Stimulated activated CD4-positive, alpha-beta T cell treated with anti-CD3 and anti-CD28 coated beads, Interleukin-12 subunit alpha, Interleukin-12 subunit beta, amount 100 ng/mL, for 24 hours (primary cell): ENCODE data around the gene COL5A1.
A peak's percentile ranks its signal among the peaks of the same experiment; 100 is the strongest.

Experiments used
- DNase-seq, 2 experiments: peaks; one replicate each; pipeline ENCODE4 v3.0.0-alpha.2; 2020; ENCODE audit warnings: low read depth in 2 of 2

COL5A1 gene

GRCh38 chr9:134641173-134641989 lies at the start of gene COL5A1:
COL5A1 (plus strand) TSS chr9:134641803; CDS start chr9:134642188, 385 bp downstream.
- peak; percentile 14 to 37 for DNase-seq

- no peak for DNase-seq
These were observed 49.4 kb upstream of the COL5A1 start for GRCh38 chr9:134592018-134592818.

- no peak for DNase-seq
These were observed 48.8 kb upstream of the COL5A1 start for GRCh38 chr9:134592819-134593200.

GRCh38 chr9:134593286-134594077 lies 48.1 kb upstream of the COL5A1 start:
- DNase-seq, result no peak

GRCh38 chr9:134594078-134594941 lies 47.3 kb upstream of the COL5A1 start:
- no peak for DNase-seq

GRCh38 chr9:134595014-134595413 lies 46.6 kb upstream of the COL5A1 start:
- DNase-seq, result no peak

- DNase-seq, result no peak
These were observed 44.3 kb upstream of the COL5A1 start for GRCh38 chr9:134597041-134597913.

- no peak for DNase-seq
These were observed 43.4 kb upstream of the COL5A1 start for GRCh38 chr9:134597957-134598883.

- no peak for DNase-seq
These were observed 42.7 kb upstream of the COL5A1 start for GRCh38 chr9:134598884-134599245.

- DNase-seq, result no peak
These were observed 41.2 kb upstream of the COL5A1 start for GRCh38 chr9:134600371-134600770.

GRCh38 chr9:134600836-134601638 lies 40.6 kb upstream of the COL5A1 start:
- no peak for DNase-seq

GRCh38 chr9:134601764-134602163 lies 39.8 kb upstream of the COL5A1 start:
- no peak for DNase-seq

- no peak for DNase-seq
These were observed 38.8 kb upstream of the COL5A1 start for GRCh38 chr9:134602547-134603362.

GRCh38 chr9:134604834-134605233 lies 36.8 kb upstream of the COL5A1 start:
- DNase-seq, result no peak

- no peak for DNase-seq
These were observed 36.1 kb upstream of the COL5A1 start for GRCh38 chr9:134605351-134605965.

GRCh38 chr9:134605966-134606357 lies 35.6 kb upstream of the COL5A1 start:
- no peak for DNase-seq
